H1 (cell line): Measurements from ENCODE around the gene SLFN14. TPM values are rescaled to one million over a fixed set of nuclear protein-coding genes. Genes with fewer than 3 reads are reported as not detected.

Experiments
- CTCF ChIA-PET: fragments of 300-600 bp; sonication (Branson Sonifier 250); formaldehyde crosslinking; loops from one replicate; lab custom pipeline; 2021; ENCODE audit not compliant: partially characterized antibody; lab: Charles Lee
- POLR2A ChIA-PET: fragments of 300-600 bp; sonication (Branson Sonifier 250); formaldehyde crosslinking; loops from one replicate; lab custom pipeline; 2021; ENCODE audit warnings: inconsistent platforms; ENCODE audit not compliant: partially characterized antibody; lab: Charles Lee
- DNase-seq, 2 experiments: peaks; one replicate each; pipeline versions ENCODE4 v3.0.0 to v3.0.0-alpha.2; 2010 to 2022; ENCODE audit warnings: low spot score in 2 of 2, low read depth in 1 of 2, mixed read lengths in 1 of 2
- FAIRE-seq: peaks from 2 replicates; lab custom pipeline; 2011; peaks lifted over from hg19 to GRCh38; lab: Jason Lieb, UNC
- H2AFZ ChIP-seq: 2 replicates; pipeline ENCODE4 v1.8.1; 2012; ENCODE audit warnings: low read length, inconsistent platforms
- H2AK5ac ChIP-seq: 2 replicates; pipeline ENCODE4 v1.6.1; 2013; ENCODE audit warnings: low read depth, low read length
- H2BK120ac ChIP-seq: replicated peaks from 2 replicates; pipeline ENCODE3; 2013; ENCODE audit warnings: low read depth, low read length, inconsistent platforms
- H2BK12ac ChIP-seq: 2 replicates; pipeline ENCODE4 v1.6.1; 2013; ENCODE audit warnings: low read depth, low read length
- H2BK15ac ChIP-seq: 2 replicates; pipeline ENCODE4 v1.6.1; 2013; ENCODE audit warnings: low read length
- H2BK20ac ChIP-seq: 2 replicates; pipeline ENCODE4 v1.6.1; 2013; ENCODE audit warnings: low read length
- H2BK5ac ChIP-seq: 2 replicates; pipeline ENCODE4 v1.6.1; 2013; ENCODE audit warnings: low read depth, low read length
- H3K14ac ChIP-seq: 2 replicates; pipeline ENCODE4 v1.6.1; 2013; ENCODE audit warnings: inconsistent platforms; ENCODE audit not compliant: insufficient read length
- H3K18ac ChIP-seq: 2 replicates; pipeline ENCODE4 v1.6.1; 2013; ENCODE audit warnings: low read length; ENCODE audit errors: extremely low read depth
- H3K23ac ChIP-seq: 2 replicates; pipeline ENCODE4 v1.6.1; 2013; ENCODE audit warnings: inconsistent platforms; ENCODE audit not compliant: insufficient read length
- H3K23me2 ChIP-seq: 2 replicates; pipeline ENCODE4 v1.6.1; 2013; ENCODE audit warnings: low read depth, low read length
- H3K27ac ChIP-seq: 2 replicates; pipeline ENCODE4 v1.6.1; 2011; ENCODE audit warnings: low read depth, low read length, inconsistent platforms
- H3K27me3 ChIP-seq, 4 experiments: replicated peaks in 1 of 4; 1 replicate in 1 of 4; 2 replicates in 3 of 4; pipeline versions ENCODE4 v1.6.1 to v1.8.1; 2011 to 2013; ENCODE audit warnings: low read length in 3 of 4, mild to moderate bottlenecking in 3 of 4, inconsistent platforms in 2 of 4, mixed read lengths in 2 of 4, moderate library complexity in 1 of 4; ENCODE audit not compliant: control insufficient read depth in 3 of 4, insufficient read depth in 3 of 4; ENCODE audit errors: extremely low read depth in 1 of 4
- H3K36me3 ChIP-seq, 4 experiments: 2 replicates each; pipeline versions ENCODE4 v1.6.1 to v1.8.1; 2011 to 2013; ENCODE audit warnings: mild to moderate bottlenecking in 4 of 4, low read length in 3 of 4, moderate library complexity in 2 of 4, control low read depth in 1 of 4, inconsistent platforms in 1 of 4; ENCODE audit not compliant: insufficient read depth in 4 of 4, control insufficient read depth in 2 of 4
- H3K4ac ChIP-seq: replicated peaks from 2 replicates; pipeline ENCODE3; 2013; ENCODE audit warnings: low read length, low read depth, mixed read lengths, inconsistent platforms; ENCODE audit not compliant: insufficient read length
- H3K4me1 ChIP-seq, 4 experiments: replicated peaks in 1 of 4; 1 replicate in 1 of 4; 2 replicates in 3 of 4; pipeline versions ENCODE4 v1.6.1 to v1.8.1; 2011 to 2013; ENCODE audit warnings: low read length in 3 of 4, inconsistent platforms in 2 of 4, mixed read lengths in 1 of 4; ENCODE audit not compliant: insufficient read depth in 4 of 4, control insufficient read depth in 3 of 4
- H3K4me2 ChIP-seq, 2 experiments: 2 replicates each; pipeline versions ENCODE4 v1.6.1 to v1.8.1; 2011 to 2013; ENCODE audit warnings: low read depth in 2 of 2, low read length in 2 of 2, control low read depth in 1 of 2, inconsistent platforms in 1 of 2, mild to moderate bottlenecking in 1 of 2; ENCODE audit not compliant: insufficient read depth in 1 of 2
- H3K4me3 ChIP-seq, 4 experiments: fragments of 200-600, 300-600 bp in 1 of 4; sonication (generic), shearing (Covaris generic), sonication (Bioruptor Twin) in 1 of 4; 2 replicates each; pipeline versions ENCODE4 v1.5.1 to v1.8.1; 2011 to 2016; ENCODE audit warnings: low read length in 4 of 4, low read depth in 3 of 4, control low read depth in 2 of 4, inconsistent platforms in 2 of 4, mild to moderate bottlenecking in 2 of 4, mixed read lengths in 1 of 4, moderate library complexity in 1 of 4; ENCODE audit not compliant: insufficient read depth in 2 of 4; ENCODE audit errors: extremely low read depth in 1 of 4
- H3K56ac ChIP-seq: replicated peaks from 2 replicates; pipeline ENCODE3; 2013; ENCODE audit warnings: low read depth, mild to moderate bottlenecking, mixed read lengths, low read length, inconsistent platforms; ENCODE audit not compliant: insufficient read length
- H3K79me1 ChIP-seq: 2 replicates; pipeline ENCODE4 v1.6.1; 2013; ENCODE audit warnings: low read depth, low read length, control low read depth
- H3K79me2 ChIP-seq, 2 experiments: 2 replicates each; pipeline versions ENCODE4 v1.6.1 to v1.8.1; 2012 to 2013; ENCODE audit warnings: low read length in 2 of 2, mild to moderate bottlenecking in 2 of 2, inconsistent platforms in 1 of 2; ENCODE audit not compliant: insufficient read depth in 2 of 2, control insufficient read depth in 1 of 2
- H3K9ac ChIP-seq, 4 experiments: replicated peaks in 1 of 4; 1 replicate in 1 of 4; 2 replicates in 3 of 4; pipeline versions ENCODE4 v1.6.1 to v1.8.1; 2011 to 2013; ENCODE audit warnings: low read depth in 3 of 4, low read length in 3 of 4, control low read depth in 2 of 4, mild to moderate bottlenecking in 2 of 4, moderate library complexity in 2 of 4, inconsistent platforms in 1 of 4; ENCODE audit errors: extremely low read depth in 1 of 4
- H3K9me3 ChIP-seq, 2 experiments: 2 replicates each; pipeline versions ENCODE4 v1.6.1 to v1.8.1; 2012 to 2013; ENCODE audit warnings: mild to moderate bottlenecking in 2 of 2, moderate library complexity in 2 of 2, control low read depth in 1 of 2, inconsistent platforms in 1 of 2, low read depth in 1 of 2, low read length in 1 of 2, mixed read lengths in 1 of 2; ENCODE audit not compliant: insufficient read depth in 2 of 2
- H4K20me1 ChIP-seq, 2 experiments: replicated peaks in 1 of 2; 2 replicates each; pipeline versions ENCODE3 to v1.8.1; 2011 to 2013; ENCODE audit warnings: inconsistent platforms in 2 of 2, low read length in 2 of 2, mild to moderate bottlenecking in 1 of 2; ENCODE audit not compliant: insufficient read depth in 2 of 2, control insufficient read depth in 1 of 2
- H4K5ac ChIP-seq: 2 replicates; pipeline ENCODE4 v1.6.1; 2013; ENCODE audit warnings: low read length, low read depth, mixed read lengths, inconsistent platforms; ENCODE audit not compliant: insufficient read length
- H4K8ac ChIP-seq: 2 replicates; pipeline ENCODE4 v1.8.0; 2013; ENCODE audit warnings: mild to moderate bottlenecking, moderate library complexity, low read length, inconsistent platforms; ENCODE audit not compliant: insufficient read depth; ENCODE audit errors: extremely low read depth
- H4K91ac ChIP-seq: replicated peaks from 2 replicates; pipeline ENCODE3; 2013; ENCODE audit warnings: low read length, mixed read lengths, inconsistent platforms; ENCODE audit not compliant: insufficient read length
- CHD2 ChIP-seq: IDR thresholded peaks from 2 replicates; pipeline ENCODE4 v1.6.1; 2012; ENCODE audit warnings: low read length, improper control_type of control experiment
- GABPA ChIP-seq: IDR thresholded peaks from 2 replicates; pipeline ENCODE4 v1.6.1; 2011; ENCODE audit warnings: mild to moderate bottlenecking, low read length, moderate library complexity, borderline replicate concordance; ENCODE audit not compliant: insufficient read depth
- JUND ChIP-seq: IDR thresholded peaks from 2 replicates; pipeline ENCODE4 v1.6.1; 2011; ENCODE audit warnings: mild to moderate bottlenecking, improper control_type of control experiment, low read length
- KDM4A ChIP-seq: IDR thresholded peaks from one replicate; pipeline ENCODE4 v1.7.1; 2012; ENCODE audit warnings: low read depth, mild to moderate bottlenecking, moderate library complexity, low read length, inconsistent platforms; ENCODE audit not compliant: severe bottlenecking
- MAFK ChIP-seq: IDR thresholded peaks from 2 replicates; pipeline ENCODE4 v1.6.1; 2012; ENCODE audit warnings: low read depth, mild to moderate bottlenecking, improper control_type of control experiment, low read length
- TCF12 ChIP-seq: IDR thresholded peaks from 2 replicates; pipeline ENCODE4 v1.6.1; 2011; ENCODE audit warnings: low read depth, mild to moderate bottlenecking, low read length
- polyA plus RNA-seq, 7 experiments: library from polyadenylated mRNA; depleted of rRNA in 3 of 7; stranded (reverse) in 5 of 7; unstranded in 2 of 7; fragments of >200 nt in 5 of 7; fragments of 200-250 nt in 2 of 7; gene quantifications; 1 replicate in 5 of 7; 2 replicates in 1 of 7; 4 replicates in 1 of 7; pipeline versions ENCODE4 v1.2.1 to v1.2.3, GENCODE V29; 2011 to 2013; ENCODE audit warnings: missing spikeins in 2 of 7, mixed read lengths in 2 of 7
- total RNA-seq: library from RNA; stranded (reverse); fragmentation: NEBNext Ultra II Directional; extraction: Animal tissue kit (Norgen Biotek cat#: 25700); gene quantifications from 2 replicates; pipeline ENCODE4 v1.2.1, GENCODE V29; 2021

SLFN14 gene
- total and polyA plus RNA-seq, 2 of the 8 experiments (the other 6 are each of a cell fraction or from before 2014, with no cell fraction given) = 0.03 TPM; not detected in 1

DNA sequence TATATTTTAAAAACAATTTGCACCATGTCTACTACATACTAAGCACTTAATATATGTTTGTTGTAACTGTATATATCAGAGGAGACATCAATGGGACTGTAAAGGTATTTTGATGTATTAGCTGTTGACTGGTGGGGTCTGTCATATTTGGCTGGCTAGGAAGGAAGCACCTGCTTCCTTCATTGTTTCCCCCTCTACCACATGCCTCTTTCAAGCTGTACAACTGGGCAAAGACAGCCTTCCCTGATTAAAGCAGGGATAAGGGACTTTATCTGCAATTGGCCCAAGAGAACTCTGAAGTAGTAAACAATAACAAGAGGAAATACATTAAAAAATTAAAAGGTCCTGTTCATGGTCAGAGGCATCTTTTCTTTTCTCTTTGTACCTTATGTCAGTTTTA lies 17.6 kb downstream of the SLFN14 start:
- TF ChIP-seq CHD2 (no peak), GABPA (no peak), JUND (no peak), MAFK (no peak), TCF12 (no peak), KDM4A (no peak)
- CTCF ChIA-PET = interaction anchor here (1.0 to 3.0 kb wide), 5 partner anchors 9 to 372 kb away, joined by 3 to 12 read pairs (median 5); no protein-coding TSS in a partner anchor
- Histone ChIP-seq H3K4me3 (no peak overlapping the region), H4K5ac (no peak overlapping the region), H3K9ac (no peak overlapping the region), H3K56ac (no peak overlapping the region), H3K9me3 (no peaks in the 10 kb centered on the region), H2BK120ac (no peak overlapping the region), H3K79me2 (no peaks in the 10 kb centered on the region), H3K14ac (no peak overlapping the region), H3K4ac (no peak overlapping the region), H4K8ac (no peak overlapping the region), H2BK12ac (no peak overlapping the region), H3K23ac (no peak overlapping the region), H2BK20ac (no peak overlapping the region), H3K23me2 (no peaks in the 10 kb centered on the region), H2AFZ (no peak overlapping the region), H2AK5ac (no peak overlapping the region), H4K91ac (no peak overlapping the region), H3K4me1 (no peaks in the 10 kb centered on the region), H3K79me1 (no peaks in the 10 kb centered on the region), H3K36me3 (no peaks in the 10 kb centered on the region), H4K20me1 (no peaks in the 10 kb centered on the region), H2BK15ac (no peak overlapping the region), H3K4me2 (no peak overlapping the region), H3K18ac (no peak overlapping the region), H2BK5ac (no peak overlapping the region), H3K27me3 (no peaks in the 10 kb centered on the region), H3K27ac (no peak overlapping the region)
- DNase-seq (no peak), FAIRE-seq (no peak)
- POLR2A ChIA-PET = interaction anchor here (1.0 to 1.2 kb wide), 2 partner anchors 9 to 25 kb away, joined by 3 read pairs; no protein-coding TSS in a partner anchor
